HS-27A (cell line): ENCODE measurements around the gene NOX5.
A peak's percentile ranks its signal among the peaks of the same experiment; 100 is the strongest.
"Not testable (repeated sequence)": the region's sequence is repeated elsewhere in the genome, so short reads cannot be mapped to it uniquely, and the experiment has no call there.

Experiments used
- DNase-seq: peaks from one replicate; pipeline ENCODE4 v3.0.0-alpha.2; 2012; ENCODE audit warnings: low read depth, missing footprints

The NOX5 gene

DNA sequence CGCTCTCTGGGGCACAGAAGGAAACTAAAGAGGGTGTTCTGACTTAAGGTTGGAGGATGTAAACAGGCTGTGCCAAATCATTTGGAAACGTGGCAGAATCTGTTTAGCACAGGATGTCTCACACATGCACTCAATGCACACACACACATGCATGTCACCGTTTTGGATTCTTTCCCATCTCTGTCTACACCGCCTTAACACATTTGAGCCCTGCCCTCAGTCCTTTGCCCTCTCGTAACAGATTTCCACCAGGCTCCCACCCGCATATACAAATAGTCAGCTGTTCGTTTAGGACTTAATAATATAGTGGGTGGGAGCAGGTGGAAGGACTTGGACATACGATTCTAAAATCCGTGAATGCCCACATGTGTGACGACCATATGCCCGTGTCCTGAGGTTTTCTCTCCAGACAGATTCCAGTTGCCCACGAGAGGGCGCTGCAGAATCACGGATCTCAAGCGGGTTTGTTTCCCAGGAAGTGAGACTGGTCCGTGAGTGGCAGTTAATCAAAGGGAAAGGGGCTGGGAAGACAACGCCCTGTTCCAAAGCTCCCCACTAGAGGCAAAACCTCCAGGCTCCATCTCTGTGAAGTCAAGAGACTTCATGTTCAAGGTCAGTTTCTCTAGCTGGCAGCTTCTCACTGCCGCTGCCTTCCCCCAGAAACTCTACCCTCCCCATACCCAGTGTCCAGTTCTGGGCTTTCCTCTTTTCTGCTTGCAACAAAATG is 44.5 kb downstream of the NOX5 start:
- peak; percentile 89 for DNase-seq

DNA sequence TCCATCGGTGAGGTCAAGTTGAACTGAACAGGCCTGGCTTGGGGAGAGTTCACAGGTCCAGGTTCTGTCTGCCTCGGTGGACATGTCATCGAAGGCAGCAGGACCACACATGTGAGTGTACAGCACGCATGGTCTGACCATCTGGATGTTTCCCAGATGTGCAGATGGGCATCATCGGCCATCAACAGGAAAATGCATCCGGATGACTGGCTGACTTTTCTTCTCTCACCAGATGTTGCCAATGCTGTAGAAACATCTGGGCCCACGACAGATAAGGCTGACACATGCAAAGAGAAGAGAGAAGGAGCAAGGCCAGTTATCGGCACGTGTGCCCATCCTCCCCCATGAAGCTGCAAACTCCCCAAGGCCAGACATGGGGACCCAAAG is 45.1 kb downstream of the NOX5 start:
- DNase-seq = no peak

DNA sequence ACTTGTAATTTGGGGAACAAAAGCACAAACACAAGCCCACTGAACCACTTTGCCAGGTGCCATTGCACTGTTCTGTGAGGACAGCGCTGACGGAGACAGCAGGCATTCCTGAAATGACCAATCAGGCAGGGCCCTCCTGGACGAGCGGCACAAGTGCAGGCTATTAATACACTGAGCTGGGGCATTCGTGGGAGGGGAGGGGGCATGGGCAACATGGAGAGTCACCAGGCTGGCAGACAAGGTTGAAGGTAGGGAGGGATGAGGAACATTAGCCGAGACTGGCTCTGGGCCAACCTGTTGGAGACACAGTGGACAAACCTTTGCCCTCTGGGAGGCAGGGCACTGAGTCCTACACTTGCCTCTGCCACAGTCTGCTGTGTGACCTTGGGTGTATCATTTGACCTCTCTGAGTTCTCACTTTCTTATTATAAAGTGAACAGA is 45.6 kb downstream of the NOX5 start:
- DNase-seq = no peak

DNA sequence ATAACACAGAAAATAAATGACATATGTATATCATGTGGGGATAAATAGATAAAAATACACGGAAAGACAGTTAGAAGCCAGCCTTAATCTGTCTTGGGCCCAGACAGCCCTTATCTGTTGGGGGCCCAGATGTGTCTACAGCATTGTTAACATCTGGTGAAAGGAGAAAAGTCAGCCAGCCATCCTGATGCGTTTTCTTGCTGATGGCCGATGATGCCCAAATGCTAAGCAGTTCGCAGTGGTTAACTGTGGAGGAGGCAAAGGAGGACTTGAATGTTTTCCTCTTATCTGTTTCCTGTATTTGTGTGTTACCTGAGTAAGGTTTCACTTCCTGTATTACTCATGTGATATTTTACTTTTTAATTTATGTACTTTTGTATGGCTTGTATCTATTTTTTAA is 46.2 kb downstream of the NOX5 start:
- no peak for DNase-seq

DNA sequence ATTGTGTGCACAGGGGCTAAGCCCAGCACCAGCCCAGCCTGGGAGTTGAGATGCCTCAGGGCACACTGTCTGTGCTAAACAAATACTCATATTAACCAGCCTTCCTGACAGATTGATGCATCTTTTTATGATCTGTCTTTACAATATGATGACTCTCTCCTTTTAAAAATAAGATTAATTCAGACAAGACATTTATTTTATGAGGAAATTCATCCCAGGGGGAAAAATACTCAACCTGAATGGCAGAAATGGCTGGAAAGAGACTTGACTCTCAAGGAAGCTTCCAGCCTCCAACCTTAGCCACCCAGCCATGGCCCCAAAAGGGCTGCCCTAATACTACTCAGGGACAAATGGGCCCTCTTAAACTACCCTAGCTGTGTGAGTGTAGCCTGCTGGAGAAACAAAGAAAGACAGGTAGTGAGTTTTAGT is 46.9 kb downstream of the NOX5 start:
- DNase-seq = no peak

DNA sequence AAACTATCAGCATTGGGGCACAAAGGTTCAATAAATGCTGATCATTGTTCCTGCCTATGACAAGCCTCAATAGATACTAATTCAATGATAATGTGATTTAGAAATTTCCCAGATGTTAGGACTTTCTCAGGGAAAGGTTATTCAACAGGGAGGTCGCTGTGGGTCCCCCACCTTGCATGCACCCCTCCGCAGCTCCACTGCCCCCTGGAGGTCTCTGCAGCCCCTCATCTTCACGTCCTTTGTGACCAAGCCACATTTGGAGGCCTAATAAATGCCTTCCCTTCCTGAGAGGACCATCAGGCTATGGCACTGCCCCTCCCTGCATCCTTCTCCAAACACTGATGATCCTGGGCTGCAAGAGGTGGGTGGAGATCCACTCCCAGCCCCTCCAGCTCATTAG is 50.2 kb downstream of the NOX5 start:
- no peak for DNase-seq

DNA sequence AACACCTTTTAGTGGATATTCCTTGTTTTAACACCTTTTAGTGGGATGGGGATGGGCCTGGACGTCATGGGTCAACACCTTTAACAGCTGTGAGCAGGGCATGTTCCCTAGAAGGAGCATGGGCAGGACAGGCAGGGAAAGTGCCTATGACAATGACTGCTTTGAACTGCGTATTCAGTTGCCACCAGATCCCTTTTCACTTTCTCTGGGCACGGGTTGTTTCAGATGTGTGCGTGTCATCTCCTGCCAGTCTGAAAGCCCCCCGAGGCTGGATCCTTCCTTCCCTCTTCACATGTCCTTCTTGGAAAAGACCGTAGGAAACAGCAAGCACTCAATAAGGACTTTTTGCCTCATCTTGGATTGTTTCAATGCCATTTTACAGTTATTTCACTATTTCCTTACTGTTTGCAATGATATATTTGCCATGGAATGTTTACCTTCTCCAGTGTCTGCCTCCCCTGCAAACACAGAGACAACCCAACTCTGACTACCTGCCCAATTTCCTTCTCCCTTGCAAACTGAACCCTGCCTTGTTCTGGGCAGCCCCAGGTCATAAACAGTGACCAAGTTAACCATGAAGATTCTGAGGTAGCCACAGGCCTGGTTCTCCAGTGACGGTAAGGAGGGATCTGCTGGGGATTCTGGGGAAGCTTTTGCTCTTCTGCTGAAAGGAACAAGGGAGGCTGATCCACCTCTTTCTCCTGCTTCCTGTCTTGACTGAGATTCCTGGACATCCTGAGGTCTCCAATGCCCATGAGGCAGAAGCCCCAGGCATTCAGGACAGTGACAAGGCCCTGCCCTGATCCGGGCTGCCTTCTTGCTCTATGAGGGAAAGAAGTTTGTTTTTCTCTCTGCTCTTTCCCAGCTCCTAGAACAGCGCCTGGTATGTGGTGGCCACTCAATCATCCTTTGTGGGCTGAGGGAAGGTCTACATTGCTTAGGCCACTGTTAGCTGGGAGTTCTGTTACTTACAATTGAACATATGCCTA is 51.8 kb downstream of the NOX5 start:
- DNase-seq = no peak

DNA sequence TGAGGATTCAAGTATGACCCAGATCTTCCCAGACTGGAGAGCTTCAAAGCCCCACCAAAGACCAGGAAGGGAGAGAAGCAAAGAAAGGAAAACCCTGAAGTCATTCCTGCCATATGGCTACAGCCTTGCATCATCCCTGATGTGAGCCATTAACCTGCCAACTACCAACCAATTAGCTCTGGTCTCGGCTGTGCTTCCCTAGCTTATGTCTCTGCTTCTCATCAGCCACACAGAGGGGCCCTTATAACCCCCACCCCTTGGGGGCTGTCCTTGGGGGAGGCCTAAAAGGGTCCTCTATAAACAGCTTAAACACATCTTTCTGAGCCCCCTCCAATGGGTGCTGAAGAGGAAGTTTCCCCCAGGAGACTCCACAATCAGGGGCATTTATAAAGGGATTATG is 52.8 kb downstream of the NOX5 start:
- DNase-seq = no peak

DNA sequence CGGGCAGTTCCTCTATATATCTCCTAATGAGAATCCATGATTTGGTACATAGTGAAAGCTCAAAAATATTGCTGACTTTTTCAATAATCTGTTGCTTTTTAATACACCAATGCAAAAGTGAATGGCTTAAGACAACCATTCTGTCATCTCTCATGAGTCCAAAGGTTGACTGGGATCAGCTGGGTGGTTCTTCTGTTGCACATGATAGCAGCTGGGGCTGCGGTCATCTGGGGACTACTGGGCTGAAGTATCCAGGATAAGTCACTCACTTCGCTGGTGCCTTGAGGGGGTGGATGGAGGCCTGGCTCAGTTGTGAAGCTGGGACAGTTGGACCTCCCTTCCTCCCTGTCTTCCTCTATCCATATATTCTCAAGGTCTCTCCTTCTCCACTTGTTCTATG is 53.7 kb downstream of the NOX5 start:
- no peak for DNase-seq

DNA sequence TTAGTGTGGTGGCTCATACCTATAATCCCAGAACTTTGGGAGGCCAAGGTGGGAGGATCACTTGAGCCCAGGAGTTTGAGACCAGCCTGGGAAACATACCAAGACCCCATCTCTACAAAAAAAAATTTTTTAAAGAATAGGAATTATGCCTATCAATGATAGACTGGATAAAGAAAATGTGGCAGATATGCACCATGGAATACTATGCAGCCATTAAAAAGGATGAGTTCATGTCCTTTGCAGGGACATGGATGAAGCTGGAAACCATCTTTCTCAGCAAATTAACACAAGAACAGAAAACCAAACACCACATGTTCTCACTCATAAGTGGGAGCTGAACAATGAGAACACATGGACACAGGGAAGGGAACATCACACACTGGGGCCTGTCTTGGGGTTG is 54.8 kb downstream of the NOX5 start:
- DNase-seq = not testable (repeated sequence)

DNA sequence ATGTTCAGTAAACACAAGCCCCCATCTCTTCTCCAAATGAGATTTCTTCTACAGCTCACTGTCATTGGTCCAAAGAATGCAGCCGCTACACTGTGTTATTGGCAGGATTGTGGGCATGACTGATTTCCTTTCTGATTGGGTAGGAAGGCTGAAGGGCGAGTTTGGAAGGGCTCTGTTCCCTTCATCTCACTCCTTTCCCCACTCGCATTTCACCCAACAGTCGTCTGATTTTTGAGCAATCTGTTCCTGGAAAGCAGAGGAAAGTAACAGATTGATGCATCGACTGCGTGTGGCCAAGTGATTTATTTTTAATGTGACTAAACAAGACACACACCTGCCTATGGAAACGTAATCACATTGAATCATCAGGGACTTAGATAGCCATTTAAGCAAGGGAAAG is 55.5 kb downstream of the NOX5 start:
- DNase-seq = no peak

DNA sequence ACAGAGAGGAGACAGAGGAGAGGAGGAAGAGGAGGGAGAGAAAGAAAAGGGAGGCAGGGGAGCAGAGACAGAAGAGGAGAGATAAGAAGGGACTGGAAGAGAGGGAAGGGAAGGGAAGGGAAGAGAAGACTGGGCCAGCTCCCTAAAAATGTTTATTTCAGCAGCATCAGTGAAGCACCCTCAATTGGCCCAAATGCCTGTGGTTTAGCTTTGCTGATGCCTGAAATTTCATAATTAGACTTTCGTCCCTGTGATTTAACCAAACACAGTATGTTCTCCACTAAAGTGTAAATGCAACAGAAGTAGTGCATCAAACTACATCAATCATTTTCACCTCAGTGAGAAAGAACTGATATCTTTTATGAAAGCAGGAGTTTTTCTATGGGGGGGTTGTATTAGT is 55.9 kb downstream of the NOX5 start:
- DNase-seq = no peak

DNA sequence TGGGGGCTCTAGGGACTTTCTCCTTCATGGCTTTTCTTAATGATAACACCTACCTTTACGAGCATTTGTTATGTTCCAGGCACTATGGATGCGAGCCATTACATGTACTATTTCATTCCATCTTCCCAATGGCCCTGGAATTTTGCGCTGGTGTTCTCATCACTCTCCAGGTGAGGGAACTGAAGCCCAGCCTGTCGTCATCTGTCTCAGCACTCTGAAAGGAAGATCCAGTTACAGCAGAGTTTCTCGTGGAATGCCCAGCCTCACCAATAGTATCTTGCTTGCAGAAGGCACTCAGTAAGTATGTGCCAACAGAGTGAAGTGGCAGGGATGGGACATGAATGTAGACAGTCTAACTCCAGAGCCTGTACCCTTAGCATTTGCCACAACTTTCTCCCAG is 56.8 kb downstream of the NOX5 start:
- DNase-seq = no peak

DNA sequence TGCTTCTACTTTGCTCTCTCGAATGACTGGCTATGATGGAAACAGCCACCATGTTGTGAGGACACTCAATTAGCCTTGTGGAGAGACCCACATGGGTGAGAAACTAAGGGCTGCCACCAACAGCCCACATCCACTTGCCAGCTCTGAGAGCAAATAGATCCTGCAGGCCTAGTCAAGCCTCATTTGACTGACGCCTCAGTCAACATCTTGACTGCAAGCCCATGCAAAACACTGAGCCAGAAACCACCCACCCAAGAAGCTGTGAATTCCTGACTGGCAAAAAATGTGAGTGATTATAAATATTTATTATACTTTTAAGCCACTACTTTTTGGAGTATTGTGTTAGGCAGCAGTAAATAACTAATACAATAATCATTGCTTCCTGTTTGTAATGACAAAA is 58.4 kb downstream of the NOX5 start:
- no peak for DNase-seq

DNA sequence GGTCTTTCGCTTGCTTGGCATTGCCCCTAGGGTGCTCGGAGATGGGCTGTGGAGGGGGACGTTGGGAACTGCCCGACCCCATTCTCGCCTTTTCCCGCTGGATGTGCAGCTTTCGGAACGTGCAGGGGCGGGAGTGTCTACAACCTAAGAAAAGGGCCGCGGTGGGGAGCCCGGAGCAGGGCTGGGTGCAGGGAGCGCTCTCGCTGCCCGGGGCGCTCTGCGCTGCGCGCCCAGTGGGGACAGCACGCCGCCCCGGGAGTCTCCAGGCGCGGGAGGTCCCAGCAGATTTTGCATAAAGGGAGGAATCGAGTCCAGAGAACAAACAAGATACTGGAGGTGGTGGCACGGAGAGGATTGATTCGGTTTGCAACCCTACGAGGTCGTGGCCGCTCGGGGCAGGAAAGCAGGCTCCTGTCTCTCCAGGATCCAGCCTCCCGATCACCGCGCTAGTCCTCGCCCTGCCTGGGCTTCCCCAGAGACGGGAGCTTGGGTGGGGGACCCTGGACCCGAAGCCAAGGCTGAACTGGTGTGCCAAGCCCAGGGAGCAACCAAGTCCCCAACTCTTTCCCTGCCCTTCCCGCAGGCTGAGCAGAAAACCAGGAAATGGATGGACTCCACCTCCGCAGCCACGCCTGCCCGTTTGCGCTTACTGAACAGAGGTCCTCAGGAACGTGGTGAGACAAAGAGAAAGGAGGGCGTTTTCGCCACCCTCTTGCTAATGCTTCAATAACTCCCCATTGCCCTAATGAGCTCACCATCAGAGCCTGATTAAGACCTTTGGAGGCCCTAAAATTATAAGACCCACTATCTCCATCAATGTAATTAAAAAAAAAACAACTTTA is 59.7 kb downstream of the NOX5 start:
- no peak for DNase-seq

DNA sequence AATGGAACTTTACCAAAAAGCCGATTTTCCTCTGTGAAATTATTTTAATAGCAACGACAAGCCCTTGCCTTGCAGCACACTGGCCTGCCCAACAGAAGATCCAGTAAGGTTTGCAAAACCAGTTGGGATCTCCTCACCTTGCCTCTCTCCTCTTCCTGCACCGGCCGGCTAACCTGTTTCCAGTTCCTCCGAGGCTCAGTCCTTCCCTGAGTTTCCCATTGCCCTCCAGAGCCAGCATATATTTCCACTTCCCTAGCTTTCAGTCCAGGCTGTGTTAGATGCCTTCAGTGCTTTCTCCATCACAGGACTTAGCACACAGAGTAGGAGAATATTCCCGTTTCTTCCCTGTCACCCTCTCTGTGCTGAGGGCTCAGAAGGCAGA is 60.3 kb downstream of the NOX5 start:
- no peak for DNase-seq

DNA sequence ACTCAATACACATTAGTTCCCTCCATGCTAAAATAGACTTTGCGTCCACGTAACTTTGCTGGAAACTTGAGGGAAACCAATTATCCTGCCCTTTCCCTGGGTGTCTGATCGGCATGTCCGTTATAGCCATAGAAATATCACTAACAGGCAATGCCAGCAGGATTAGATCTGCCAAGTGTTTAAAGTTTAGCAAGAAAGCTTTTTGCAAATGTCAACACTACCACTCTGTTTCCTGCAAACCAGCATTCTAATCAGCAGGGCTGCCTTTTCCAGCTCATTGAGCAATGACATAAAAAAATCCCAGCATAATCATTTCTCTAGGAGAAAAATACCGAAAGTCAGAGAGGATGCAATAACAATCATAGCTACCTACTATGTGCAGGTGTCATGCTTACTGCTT is 60.9 kb downstream of the NOX5 start:
- no peak for DNase-seq

DNA sequence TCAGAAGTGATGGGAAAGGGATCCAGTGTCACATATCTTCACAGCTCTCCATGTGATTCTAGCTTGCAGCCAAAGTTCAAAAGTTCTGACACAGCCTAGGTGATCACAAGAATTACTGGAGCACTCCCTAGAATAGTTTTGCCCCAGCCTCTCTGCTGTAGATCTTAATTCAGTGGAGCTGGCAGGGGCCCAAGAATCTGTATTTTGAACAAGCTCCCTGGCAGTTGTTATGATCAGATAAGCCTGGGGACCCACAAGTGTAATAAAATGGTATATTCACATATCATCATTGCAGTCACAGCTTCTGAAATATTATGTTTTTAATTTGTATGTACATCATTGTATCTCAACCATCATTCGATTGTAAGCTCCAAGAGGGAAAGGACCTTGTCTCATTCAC is 62.3 kb downstream of the NOX5 start:
- DNase-seq = no peak

DNA sequence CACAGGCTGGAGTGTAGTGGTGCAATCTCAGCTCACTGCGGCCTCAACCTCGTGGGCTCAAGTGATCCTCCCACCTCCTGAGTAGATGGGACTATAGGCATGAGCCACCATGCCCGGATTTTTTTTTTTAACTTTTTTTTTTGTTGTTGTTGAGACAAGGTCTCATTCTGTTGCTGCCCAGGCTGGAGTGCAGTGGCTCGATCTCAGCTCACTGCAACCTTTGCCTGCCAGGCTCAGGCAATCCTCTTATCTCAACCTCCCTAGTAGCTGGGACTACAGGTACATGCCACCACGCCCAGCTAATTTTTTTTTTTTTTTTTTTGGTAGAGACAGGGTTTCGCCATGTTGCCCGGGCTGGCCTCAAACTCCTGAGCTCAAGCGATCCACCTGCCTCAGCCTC is 64.1 kb downstream of the NOX5 start:
- DNase-seq = no peak

DNA sequence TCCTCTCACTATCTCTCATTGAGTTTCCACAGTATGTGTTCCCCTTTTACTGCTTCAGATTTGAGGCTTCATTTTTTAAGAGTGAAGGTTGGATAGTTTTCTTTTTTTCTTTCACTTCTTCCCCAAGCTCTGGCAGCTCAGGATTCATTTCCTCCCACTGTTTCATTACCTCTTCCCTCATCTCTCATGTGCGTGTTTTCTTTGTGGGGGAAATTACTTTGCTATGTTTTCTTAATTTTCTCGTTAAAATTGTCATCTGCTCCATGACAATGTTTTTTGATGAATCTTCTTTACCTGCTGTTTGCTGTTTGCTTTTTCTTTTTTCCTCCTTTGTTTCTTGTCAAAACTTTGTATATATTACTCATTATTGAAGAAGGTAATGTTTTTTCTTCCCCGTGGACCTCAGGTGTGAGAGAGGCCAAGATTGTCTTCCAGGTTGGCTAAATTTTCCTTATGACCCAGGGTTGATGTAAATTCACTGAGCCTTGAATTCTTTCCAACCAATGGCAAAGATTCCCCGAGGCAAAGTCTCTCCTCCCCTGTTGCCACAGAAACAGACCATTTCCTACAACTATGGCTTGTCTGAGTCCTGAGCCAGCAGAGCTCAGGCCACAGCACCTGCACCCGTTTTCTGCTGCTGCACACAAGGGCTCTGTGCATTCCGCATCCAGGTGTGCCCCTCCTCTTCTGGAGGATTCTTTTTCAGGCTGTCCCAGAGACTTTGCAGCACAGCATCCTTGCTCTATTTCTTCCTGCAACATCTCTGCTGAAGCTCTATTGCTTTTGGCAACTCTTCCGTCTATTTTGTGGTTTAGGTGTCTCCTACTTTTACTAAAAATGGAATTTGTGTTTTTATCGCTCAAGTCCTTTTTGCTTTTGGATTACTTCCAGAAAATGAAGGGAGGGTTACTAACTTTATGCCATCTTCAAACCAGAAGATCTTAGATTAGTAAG is 66.1 kb downstream of the NOX5 start:
- no peak for DNase-seq

DNA sequence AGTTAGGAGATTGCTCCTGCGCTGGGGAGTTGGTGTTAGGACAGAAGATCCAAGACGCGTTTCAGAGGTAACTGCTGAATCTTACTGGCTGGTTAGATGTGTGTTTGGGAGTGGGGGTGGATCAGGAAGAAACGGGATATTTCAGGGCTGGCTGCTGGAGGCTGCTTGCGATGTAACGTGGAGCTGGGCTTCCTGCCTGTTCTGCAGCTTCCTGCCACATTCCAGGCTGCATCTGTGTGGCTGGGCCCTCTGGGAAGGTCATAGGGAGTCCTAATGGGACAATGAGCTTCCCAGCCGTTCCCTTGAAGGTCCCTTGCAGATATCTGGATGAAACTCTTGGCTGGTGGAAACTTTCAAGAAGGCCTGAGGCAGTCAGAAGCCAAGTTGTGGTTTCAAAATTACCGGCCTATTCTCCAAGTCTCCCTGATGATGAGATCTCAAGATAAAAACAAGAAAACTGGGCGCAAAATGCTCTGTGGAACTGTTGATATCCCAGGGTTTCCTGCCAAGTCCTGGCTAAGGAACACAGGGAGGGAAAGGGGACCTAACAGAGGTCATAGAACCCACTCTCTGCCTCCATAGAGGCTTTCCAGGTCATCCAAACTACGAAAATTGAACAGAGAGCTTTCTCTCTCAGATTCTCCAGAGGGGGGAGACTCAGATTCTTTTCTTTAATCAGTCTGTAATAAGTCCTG is 67.0 kb downstream of the NOX5 start:
- DNase-seq = no peak
